DND-41 (cell line): ENCODE measurements around the gene PTDSS2.
"Not testable (repeated sequence)": the region's sequence is repeated elsewhere in the genome, so short reads cannot be mapped to it uniquely, and the experiment has no call there.

ENCODE experiments used
- ATAC-seq: fragments of 200-7000 bp; cut with Tn5 transposase; 3 replicates; pipeline ENCODE4 v1.9.1; 2021; ENCODE audit warnings: low read depth; ENCODE audit not compliant: insufficient read depth
- DNase-seq: peaks from one replicate; pipeline ENCODE4 v3.0.0-alpha.2; 2020
- H2AFZ ChIP-seq: 2 replicates; pipeline ENCODE4 v1.6.0; 2012; ENCODE audit warnings: low read depth, low read length
- H3K27ac ChIP-seq: 2 replicates; pipeline ENCODE4 v1.5.1; 2012; ENCODE audit warnings: low read length, inconsistent platforms
- H3K27me3 ChIP-seq: fragments of 200-600 bp; sonication (generic); 2 replicates; pipeline ENCODE4 v1.6.0; 2012; ENCODE audit warnings: low read length, mild to moderate bottlenecking, inconsistent platforms; ENCODE audit not compliant: insufficient read depth, poor library complexity
- H3K36me3 ChIP-seq: 2 replicates; pipeline ENCODE4 v1.5.1; 2012; ENCODE audit warnings: low read length, inconsistent platforms; ENCODE audit not compliant: insufficient read depth
- H3K4me1 ChIP-seq: 2 replicates; pipeline ENCODE4 v1.5.1; 2012; ENCODE audit warnings: mild to moderate bottlenecking, low read length; ENCODE audit not compliant: insufficient read depth
- H3K4me2 ChIP-seq: 2 replicates; pipeline ENCODE4 v1.6.0; 2012; ENCODE audit warnings: mild to moderate bottlenecking, moderate library complexity, low read length, inconsistent platforms; ENCODE audit not compliant: insufficient read depth
- H3K4me3 ChIP-seq, 2 experiments: fragments of 200-600 bp in 1 of 2; shearing (Covaris generic) in 1 of 2; 2 replicates each; pipeline ENCODE4 v1.5.1; 2012 to 2016; ENCODE audit warnings: inconsistent platforms in 2 of 2, low read length in 2 of 2, mild to moderate bottlenecking in 2 of 2, low read depth in 1 of 2, moderate library complexity in 1 of 2
- H3K79me2 ChIP-seq: 2 replicates; pipeline ENCODE4 v1.6.0; 2012; ENCODE audit warnings: low read length, inconsistent platforms; ENCODE audit not compliant: insufficient read depth
- H3K9ac ChIP-seq: 2 replicates; pipeline ENCODE4 v1.6.0; 2012; ENCODE audit warnings: low read depth, mild to moderate bottlenecking, inconsistent platforms, low read length, moderate library complexity
- H3K9me3 ChIP-seq: 2 replicates; pipeline ENCODE4 v1.5.1; 2012; ENCODE audit warnings: low read length, moderate library complexity, mild to moderate bottlenecking, inconsistent platforms; ENCODE audit not compliant: insufficient read depth, severe bottlenecking
- H4K20me1 ChIP-seq: 2 replicates; pipeline ENCODE4 v1.6.0; 2012; ENCODE audit warnings: low read length; ENCODE audit not compliant: insufficient read depth
- CTCF ChIP-seq: IDR thresholded peaks from 2 replicates; pipeline ENCODE4 v1.5.1; 2012; ENCODE audit warnings: borderline replicate concordance, low read length, moderate library complexity, mild to moderate bottlenecking; ENCODE audit not compliant: poor library complexity, severe bottlenecking; ENCODE audit errors: extremely low read depth
- EZH2 ChIP-seq: IDR thresholded peaks from 3 replicates; pipeline ENCODE4 v1.6.1; 2012; ENCODE audit warnings: borderline replicate concordance, low read depth, mild to moderate bottlenecking, moderate library complexity, low read length, inconsistent platforms; ENCODE audit not compliant: severe bottlenecking

Gene PTDSS2

GRCh38 chr11:515131-515530, 65.1 kb downstream of the PTDSS2 start:
- ATAC-seq (no peak), DNase-seq (no peak)
- Histone ChIP-seq H4K20me1 (no peaks in the 10 kb centered on the region), H3K27me3 (no peaks in the 10 kb centered on the region), H3K79me2 (no peaks in the 10 kb centered on the region), H3K9ac (no peak overlapping the region), H3K4me3 (no peak overlapping the region), H3K36me3 (peaks cover 4% of the 10 kb centered on the region), H3K4me1 (no peaks in the 10 kb centered on the region), H3K27ac (no peak overlapping the region), H3K4me2 (no peak overlapping the region), H3K9me3 (peaks cover 5% of the 10 kb centered on the region), H2AFZ (no peak overlapping the region)
- TF ChIP-seq CTCF (no peak), EZH2 (no peak)

- no peak overlapping the region for H2AFZ ChIP-seq
- H3K79me2 ChIP-seq, result no peaks in the 10 kb centered on the region
- no peaks in the 10 kb centered on the region for H3K4me1 ChIP-seq
- no peak overlapping the region for H3K4me2 ChIP-seq
- H3K9ac ChIP-seq, result no peak overlapping the region
- TF ChIP-seq CTCF (no peak), EZH2 (no peak)
- H3K36me3 ChIP-seq, result peaks cover 3% of the 10 kb centered on the region; the same call in 1 of the 2 replicates
- no peaks in the 10 kb centered on the region for H4K20me1 ChIP-seq
- no peak for ATAC-seq
- peaks cover 5% of the 10 kb centered on the region for H3K9me3 ChIP-seq
- H3K27me3 ChIP-seq, result no peaks in the 10 kb centered on the region
- no peak overlapping the region for H3K27ac ChIP-seq
- no peak for DNase-seq
- H3K4me3 ChIP-seq, result no peak overlapping the region
Measured at GRCh38 chr11:516400-516799, 66.3 kb downstream of the PTDSS2 start.

- H3K4me2 ChIP-seq, ATAC-seq, H3K9ac ChIP-seq: not testable (repeated sequence)
Measured at GRCh38 chr11:516918-517685, 67.0 kb downstream of the PTDSS2 start.

GRCh38 chr11:518463-519202, 68.6 kb downstream of the PTDSS2 start:
- Histone ChIP-seq H3K9ac (no peak overlapping the region), H3K4me3 (no peak overlapping the region), H2AFZ (no peak overlapping the region), H3K27me3 (no peaks in the 10 kb centered on the region), H3K36me3 (peaks cover 3% of the 10 kb centered on the region; the same call in 1 of the 2 replicates), H3K27ac (no peak overlapping the region), H3K4me2 (no peak overlapping the region), H3K9me3 (peaks cover 5% of the 10 kb centered on the region), H3K79me2 (no peaks in the 10 kb centered on the region), H3K4me1 (no peaks in the 10 kb centered on the region), H4K20me1 (no peaks in the 10 kb centered on the region)
- ATAC-seq, result no peak
- no peak for DNase-seq
- TF ChIP-seq CTCF (peak; percentile 27), EZH2 (no peak)

More at GRCh38 chr11:516918-517685, 67.0 kb downstream of the PTDSS2 start:
- H3K79me2 ChIP-seq, H4K20me1 ChIP-seq, H3K9me3 ChIP-seq, H3K4me1 ChIP-seq, H3K27me3 ChIP-seq, H3K4me3 ChIP-seq, H2AFZ ChIP-seq, H3K27ac ChIP-seq, H3K36me3 ChIP-seq: not testable (repeated sequence)
- peak; percentile 27 for DNase-seq
